Upper lobe of left lung (tissue), 6 donors: Measurements from ENCODE around the gene ART1. TPM values are rescaled to one million over a fixed set of nuclear protein-coding genes. Genes with fewer than 3 reads are reported as not detected.
"Not testable (repeated sequence)": the region's sequence is repeated elsewhere in the genome, so short reads cannot be mapped to it uniquely, and the experiment has no call there.

Experiments used
- ATAC-seq, 2 donors: fragments of 200-7000 bp; cut with Tn5 transposase; one replicate each; pipeline ENCODE4 v1.9.1; 2022; ENCODE audit warnings: mild to moderate bottlenecking in 2 of 2, moderate library complexity in 2 of 2; ENCODE audit not compliant: low FRiP score in 2 of 2
- DNase-seq, 2 donors: peaks; one replicate each; pipeline ENCODE4 v3.0.0-alpha.2; 2019 to 2020
- H3K27ac ChIP-seq, 4 donors: fragments of 200-600 bp; sonication (generic); one replicate each; pipeline ENCODE4 v1.5.1; 2016 to 2019
- H3K27me3 ChIP-seq, 4 donors: fragments of 200-600 bp; sonication (generic); one replicate each; pipeline ENCODE4 v1.5.1; 2017 to 2019
- H3K36me3 ChIP-seq, 4 donors: fragments of 200-600 bp; sonication (generic); one replicate each; pipeline ENCODE4 v1.5.1; 2016 to 2019
- H3K4me1 ChIP-seq, 4 donors: fragments of 200-600 bp; sonication (generic); one replicate each; pipeline ENCODE4 v1.5.1; 2018 to 2019
- H3K4me3 ChIP-seq, 4 donors: fragments of 200-600 bp; sonication (generic); one replicate each; pipeline ENCODE4 v1.5.1; 2017 to 2019; ENCODE audit warnings: mild to moderate bottlenecking in 2 of 4, moderate library complexity in 1 of 4
- H3K9me3 ChIP-seq, 4 donors: fragments of 200-600 bp; sonication (generic); one replicate each; pipeline ENCODE4 v1.5.1; 2018 to 2019
- EP300 ChIP-seq, 4 donors: sonication (generic); formaldehyde crosslinking; IDR thresholded peaks; one replicate each; pipeline ENCODE4 v1.5.1; 2017; ENCODE audit warnings: antibody characterized with exemption in 4 of 4, control low read depth in 2 of 4
- POLR2A ChIP-seq, 4 donors: fragments of 450-650 bp; IDR thresholded peaks; one replicate each; pipeline ENCODE4 v1.5.1; 2016 to 2017; ENCODE audit warnings: antibody characterized with exemption in 4 of 4, mild to moderate bottlenecking in 2 of 4
- POLR2AphosphoS5 ChIP-seq, 2 donors: sonication (generic); formaldehyde crosslinking; IDR thresholded peaks; one replicate each; pipeline ENCODE4 v1.5.1; 2017; ENCODE audit warnings: antibody characterized with exemption in 2 of 2
- WGBS, 2 donors: methylation state at CpG; one replicate each; pipeline ENCODE4 v1.1.5; 2017 to 2018; 5-methylcytosine and 5-hydroxymethylcytosine counted together
- total RNA-seq, 6 donors: library from RNA; depleted of rRNA in 4 of 6; stranded (reverse); fragments of >200 nt in 4 of 6; gene quantifications; one replicate each; pipeline versions ENCODE4 v1.1.0 to v1.2.1, GENCODE V29; 2016 to 2021
- TF ChIP-seq, protein P1 (sequence below), 6 experiments: fragments of 450-650 bp in 4 of 6; fragments of 200-600 bp in 2 of 6; sonication (generic) in 2 of 6; IDR thresholded peaks; one replicate each; pipeline ENCODE4 v1.5.1; 2016 to 2019; ENCODE audit warnings: antibody characterized with exemption in 6 of 6
- donor health status: DM: no; HTN: no; CAD: no; lungs with moderate emphysema.
- donor health status: DM: no; HTN: yes; CAD: no; lungs with severe emphysema.

The ART1 gene, protein sequence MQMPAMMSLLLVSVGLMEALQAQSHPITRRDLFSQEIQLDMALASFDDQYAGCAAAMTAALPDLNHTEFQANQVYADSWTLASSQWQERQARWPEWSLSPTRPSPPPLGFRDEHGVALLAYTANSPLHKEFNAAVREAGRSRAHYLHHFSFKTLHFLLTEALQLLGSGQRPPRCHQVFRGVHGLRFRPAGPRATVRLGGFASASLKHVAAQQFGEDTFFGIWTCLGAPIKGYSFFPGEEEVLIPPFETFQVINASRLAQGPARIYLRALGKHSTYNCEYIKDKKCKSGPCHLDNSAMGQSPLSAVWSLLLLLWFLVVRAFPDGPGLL
- 1 to 10 TPM in 2 of 6 donors, under 1 TPM in 2, not detected in 2; 0.61 to 1.9 (median 1.2) TPM for total RNA-seq

GRCh38 chr11:3644817-3645235 is at the start of gene ART1:
ART1 (plus strand) TSS chr11:3645128; CDS start chr11:3659214, 14,086 bp downstream.
- 57 to 69% methylated on average over 4 of the region's 4 CpGs for WGBS, 2 donors
- DNase-seq = no peak
- H3K36me3 ChIP-seq = no peaks in the 10 kb centered on the region
- H3K27me3 ChIP-seq = no peaks in the 10 kb centered on the region
- H3K4me3 ChIP-seq = peak within 1 kb of the TSS in 2 of 4 donors; percentile 8 to 22
- no peak for TF ChIP-seq POLR2AphosphoS5 (IDR thresholded peaks at IDR 0.05)
- no peak for TF ChIP-seq EP300 (IDR thresholded peaks at IDR 0.05)
- TF ChIP-seq, protein P1, sequence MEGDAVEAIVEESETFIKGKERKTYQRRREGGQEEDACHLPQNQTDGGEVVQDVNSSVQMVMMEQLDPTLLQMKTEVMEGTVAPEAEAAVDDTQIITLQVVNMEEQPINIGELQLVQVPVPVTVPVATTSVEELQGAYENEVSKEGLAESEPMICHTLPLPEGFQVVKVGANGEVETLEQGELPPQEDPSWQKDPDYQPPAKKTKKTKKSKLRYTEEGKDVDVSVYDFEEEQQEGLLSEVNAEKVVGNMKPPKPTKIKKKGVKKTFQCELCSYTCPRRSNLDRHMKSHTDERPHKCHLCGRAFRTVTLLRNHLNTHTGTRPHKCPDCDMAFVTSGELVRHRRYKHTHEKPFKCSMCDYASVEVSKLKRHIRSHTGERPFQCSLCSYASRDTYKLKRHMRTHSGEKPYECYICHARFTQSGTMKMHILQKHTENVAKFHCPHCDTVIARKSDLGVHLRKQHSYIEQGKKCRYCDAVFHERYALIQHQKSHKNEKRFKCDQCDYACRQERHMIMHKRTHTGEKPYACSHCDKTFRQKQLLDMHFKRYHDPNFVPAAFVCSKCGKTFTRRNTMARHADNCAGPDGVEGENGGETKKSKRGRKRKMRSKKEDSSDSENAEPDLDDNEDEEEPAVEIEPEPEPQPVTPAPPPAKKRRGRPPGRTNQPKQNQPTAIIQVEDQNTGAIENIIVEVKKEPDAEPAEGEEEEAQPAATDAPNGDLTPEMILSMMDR (IDR thresholded peaks at IDR 0.05) = peak in 1 of 6 experiments; percentile 22
- no peak for ATAC-seq
- peak within 1 kb of the TSS; percentile 24 to 68 (median 48) for H3K27ac ChIP-seq
- H3K4me1 ChIP-seq = peaks cover 12 to 21% (median 18%) of the 10 kb centered on the region in 4 donors
- no peaks in the 10 kb centered on the region for H3K9me3 ChIP-seq

GRCh38 chr11:3597743-3598142 is 47.2 kb upstream of the ART1 start:
- DNase-seq, H3K9me3 ChIP-seq, H3K36me3 ChIP-seq, H3K4me1 ChIP-seq, ATAC-seq, H3K4me3 ChIP-seq, H3K27ac ChIP-seq, H3K27me3 ChIP-seq: not testable (repeated sequence)
- WGBS, 2 donors = 93 to 94% methylated on average over 15 of the region's 15 CpGs

DNA sequence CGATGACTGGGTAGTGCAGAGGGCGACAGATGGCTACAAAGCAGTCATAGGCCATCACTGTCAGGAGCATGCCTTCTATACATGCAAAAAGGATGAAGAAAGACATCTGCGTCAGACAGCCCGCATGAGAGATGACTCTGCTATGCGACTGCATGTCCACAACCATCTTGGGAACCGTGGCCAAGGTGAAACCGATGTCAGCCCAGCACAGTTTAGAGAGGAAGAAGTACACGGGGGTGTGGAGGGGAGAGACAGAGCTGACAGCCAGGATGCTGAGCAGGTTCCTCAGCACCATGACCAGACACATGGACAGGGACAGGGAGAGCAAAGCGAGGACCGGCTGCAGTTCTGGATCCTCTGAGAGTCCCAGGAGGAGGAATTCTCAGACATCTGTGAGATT is 44.7 kb upstream of the ART1 start:
- 80 to 85% methylated on average over 10 of the region's 10 CpGs for WGBS, 2 donors
- DNase-seq, H3K27me3 ChIP-seq, H3K36me3 ChIP-seq, H3K4me3 ChIP-seq, H3K4me1 ChIP-seq, H3K27ac ChIP-seq, ATAC-seq, H3K9me3 ChIP-seq: not testable (repeated sequence)

- 53 to 62% methylated on average over 3 of the region's 3 CpGs for WGBS, 2 donors
- Histone ChIP-seq H3K4me1 (no peaks in the 10 kb centered on the region), H3K9me3 (no peaks in the 10 kb centered on the region), H3K36me3 (no peaks in the 10 kb centered on the region), H3K4me3 (no peak overlapping the region), H3K27me3 (no peaks in the 10 kb centered on the region), H3K27ac (no peak overlapping the region)
- no peak for ATAC-seq
- TF ChIP-seq POLR2AphosphoS5 (IDR thresholded peaks at IDR 0.05) = no peak
- TF ChIP-seq, protein P1 (IDR thresholded peaks at IDR 0.05) = no peak
- no peak for TF ChIP-seq EP300 (IDR thresholded peaks at IDR 0.05)
- no peak for DNase-seq
These were observed 40.8 kb upstream of the ART1 start for GRCh38 chr11:3604167-3604566.

- Histone ChIP-seq H3K27me3 (no peaks in the 10 kb centered on the region), H3K4me3 (no peak overlapping the region), H3K4me1 (no peaks in the 10 kb centered on the region), H3K9me3 (no peaks in the 10 kb centered on the region), H3K27ac (no peak overlapping the region), H3K36me3 (no peaks in the 10 kb centered on the region)
- DNase-seq (no peak), ATAC-seq (peak in 1 of 2 donors; percentile 46)
- 88 to 92% methylated on average over 3 of the region's 3 CpGs for WGBS, 2 donors
- TF ChIP-seq, protein P1 (IDR thresholded peaks at IDR 0.05) = no peak
- TF ChIP-seq POLR2A (IDR thresholded peaks at IDR 0.05) = no peak
- no peak for TF ChIP-seq EP300 (IDR thresholded peaks at IDR 0.05)
- TF ChIP-seq POLR2AphosphoS5 (IDR thresholded peaks at IDR 0.05) = no peak
These were observed 39.7 kb upstream of the ART1 start for GRCh38 chr11:3605283-3605662.

- Histone ChIP-seq H3K4me3 (no peak overlapping the region), H3K4me1 (no peaks in the 10 kb centered on the region), H3K36me3 (no peaks in the 10 kb centered on the region), H3K9me3 (no peaks in the 10 kb centered on the region), H3K27me3 (no peaks in the 10 kb centered on the region), H3K27ac (no peak overlapping the region)
- WGBS, 2 donors = 66 to 82% methylated on average over 5 of the region's 5 CpGs
- DNase-seq = no peak
- TF ChIP-seq POLR2A (IDR thresholded peaks at IDR 0.05) (no peak), EP300 (IDR thresholded peaks at IDR 0.05) (no peak), POLR2AphosphoS5 (IDR thresholded peaks at IDR 0.05) (no peak)
- TF ChIP-seq, protein P1 (IDR thresholded peaks at IDR 0.05) = no peak
- ATAC-seq = no peak
These were observed 39.1 kb upstream of the ART1 start for GRCh38 chr11:3605771-3606203.
